HTR-8/SVneo (cell line): Measurements from ENCODE around the gene CCDC158.
"Not testable (repeated sequence)": the region's sequence is repeated elsewhere in the genome, so short reads cannot be mapped to it uniquely, and the experiment has no call there.

Experiments used
- DNase-seq: peaks from one replicate; pipeline ENCODE4 v3.0.0; 2011; ENCODE audit warnings: low spot score, mixed read lengths; ENCODE audit not compliant: insufficient read length
- FAIRE-seq: peaks from 2 replicates; lab custom pipeline; 2011; peaks lifted over from hg19 to GRCh38; lab: Jason Lieb, UNC

Gene CCDC158

GRCh38 chr4:76420762-76421581 is at the start of gene CCDC158:
Gene CCDC158, minus strand, starts transcription at chr4:76421141. Its CDS starts 17,934 bp downstream, at chr4:76403207.
- no peak for FAIRE-seq
- no peak for DNase-seq

DNA sequence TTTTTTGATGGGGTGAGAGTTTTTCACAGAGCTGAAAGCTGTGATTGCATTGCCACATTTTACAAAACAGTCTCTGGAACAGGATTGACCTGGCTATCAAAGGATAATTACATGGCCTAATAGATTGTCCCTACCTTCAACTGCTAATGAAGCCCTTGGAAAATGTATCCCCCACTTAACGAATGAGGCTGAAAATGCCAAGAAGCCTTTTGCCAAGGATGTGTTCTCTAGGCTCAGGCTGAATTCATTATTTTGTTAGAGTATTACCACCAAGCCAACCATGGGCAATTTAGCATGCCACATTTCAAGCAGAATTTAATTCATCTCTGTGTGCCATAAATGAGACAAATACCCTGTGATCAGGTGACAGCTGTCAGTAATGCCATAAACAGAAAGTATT is 49.6 kb upstream of the CCDC158 start:
- FAIRE-seq (no peak), DNase-seq (no peak)

- DNase-seq (no peak), FAIRE-seq (no peak)
These were observed 49.1 kb upstream of the CCDC158 start for GRCh38 chr4:76470064-76470463.

DNA sequence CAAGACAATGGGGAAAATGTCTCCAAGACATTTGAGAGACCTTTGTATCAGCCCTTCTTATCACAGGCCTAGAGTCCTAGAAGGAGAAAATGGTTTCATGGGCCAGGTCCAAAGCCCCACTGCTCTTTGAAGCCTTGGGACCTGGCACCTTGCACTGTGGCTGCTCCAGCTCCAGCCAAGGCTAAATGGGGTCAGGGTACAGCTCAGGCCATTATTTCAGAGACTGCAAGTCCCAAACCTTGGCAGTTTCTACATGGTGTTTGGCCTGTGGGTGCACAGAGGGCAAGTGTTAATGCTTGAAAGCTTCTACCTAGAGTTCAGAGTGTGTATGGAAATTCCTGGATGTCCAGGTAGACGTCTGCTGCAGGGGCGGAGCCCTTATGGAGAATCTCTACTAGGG is 42.6 kb upstream of the CCDC158 start:
- DNase-seq: no peak
- FAIRE-seq: no peak

DNA sequence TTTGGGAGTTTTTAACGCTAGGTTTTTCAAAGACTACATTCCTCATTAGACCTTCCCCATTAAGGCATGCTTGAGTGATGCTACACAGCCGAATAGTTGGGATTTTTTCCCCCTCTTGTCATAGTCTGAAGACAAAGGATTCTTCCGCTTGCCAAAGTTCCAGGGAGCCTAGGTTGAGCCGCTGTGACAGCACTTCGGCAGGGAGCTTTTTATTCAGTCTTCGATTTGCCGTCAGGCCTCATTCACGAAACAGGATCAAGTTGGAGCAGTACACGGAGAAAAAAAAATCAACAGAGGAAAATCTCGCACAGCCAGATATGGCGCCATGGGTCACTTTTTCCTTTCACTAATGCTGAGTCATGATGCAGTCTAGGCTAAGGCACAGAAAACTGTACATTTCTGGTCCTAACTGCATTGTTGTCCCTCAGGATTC is 38.4 kb upstream of the CCDC158 start:
- DNase-seq (peak; percentile 13), FAIRE-seq (no peak)

- DNase-seq (no peak), FAIRE-seq (no peak)
These were observed 37.9 kb upstream of the CCDC158 start for GRCh38 chr4:76458825-76459224.

DNA sequence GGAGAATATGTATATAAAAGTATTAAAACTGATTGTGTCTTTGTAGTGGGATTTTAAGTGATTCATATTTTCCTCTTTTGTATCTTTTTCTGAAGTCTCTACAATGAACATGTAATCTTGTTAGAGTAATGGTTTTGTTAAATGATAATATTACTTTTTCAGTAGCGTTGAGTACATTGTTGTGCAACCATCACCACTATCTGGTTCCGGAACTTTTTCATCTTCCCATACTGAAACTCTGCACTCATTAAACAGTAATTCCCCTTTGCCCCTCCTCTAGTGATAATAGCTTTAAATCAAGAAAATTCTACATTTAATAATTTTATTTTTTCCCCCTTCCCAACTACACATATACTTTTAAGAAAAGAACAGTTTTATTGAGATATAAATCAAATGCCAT is 37.4 kb upstream of the CCDC158 start:
- DNase-seq (no peak), FAIRE-seq (no peak)

DNA sequence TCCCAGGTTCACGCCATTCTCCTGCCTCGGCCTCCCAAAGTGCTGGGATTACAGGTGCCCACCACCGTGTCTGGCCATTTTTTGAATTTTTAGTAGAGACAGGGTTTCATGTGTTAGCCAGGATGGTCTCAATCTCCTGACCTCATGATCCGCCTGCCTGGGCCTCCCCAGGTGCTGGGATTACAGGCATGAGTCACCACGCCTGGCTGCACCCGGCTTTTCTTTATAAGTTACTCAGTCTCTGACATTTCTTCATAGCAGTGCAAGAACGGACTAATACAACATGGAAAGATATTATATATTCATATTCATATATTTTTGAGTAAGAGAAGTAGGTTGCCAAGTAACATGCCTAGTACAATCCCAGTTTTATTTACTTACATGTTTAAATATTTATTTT is 36.9 kb upstream of the CCDC158 start:
- DNase-seq (no peak), FAIRE-seq (no peak)

- not testable (repeated sequence) for FAIRE-seq, DNase-seq
These were observed 33.1 kb upstream of the CCDC158 start for GRCh38 chr4:76454073-76454472.

DNA sequence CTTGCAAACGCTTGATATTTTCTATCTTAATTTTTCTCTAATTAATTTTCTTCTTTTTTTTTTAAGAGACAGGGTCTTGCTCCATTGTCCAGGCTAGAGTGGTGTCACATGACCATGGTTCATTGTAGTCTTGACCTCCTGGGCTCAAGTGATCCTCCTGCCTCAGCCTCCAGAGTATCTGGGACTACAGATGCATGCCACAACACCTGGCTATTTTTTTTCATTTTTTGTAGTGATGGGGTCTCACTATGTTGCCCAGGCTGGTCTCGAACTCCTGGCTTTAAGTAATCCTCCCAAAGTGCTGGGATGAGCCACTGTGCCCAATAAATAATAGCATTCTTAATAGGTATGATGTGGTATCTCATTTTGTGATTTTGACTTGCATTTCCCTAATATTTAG is 32.3 kb upstream of the CCDC158 start:
- no peak for FAIRE-seq
- DNase-seq: no peak

DNA sequence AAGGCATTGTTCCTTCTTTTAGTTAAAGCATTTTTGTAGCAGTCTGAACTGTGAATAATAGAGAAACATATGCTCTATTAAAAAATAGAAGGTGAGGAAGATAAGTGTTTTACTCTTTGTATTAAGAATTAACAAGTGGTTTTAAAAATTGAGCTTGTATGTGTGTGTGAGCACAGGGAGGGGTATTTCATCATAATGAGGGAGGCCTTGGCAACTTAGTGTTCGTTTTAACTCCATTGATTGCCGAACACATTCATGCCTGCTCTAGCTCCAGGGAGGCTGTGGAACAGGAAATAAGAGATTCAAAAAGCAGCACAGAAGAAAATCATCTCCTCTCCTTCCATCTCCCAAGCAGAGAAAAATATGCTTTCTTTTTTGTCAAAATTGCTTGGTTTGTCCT is 28.9 kb upstream of the CCDC158 start:
- DNase-seq (no peak), FAIRE-seq (no peak)

- no peak for FAIRE-seq
- no peak for DNase-seq
These were observed 28.4 kb upstream of the CCDC158 start for GRCh38 chr4:76449362-76449767.

DNA sequence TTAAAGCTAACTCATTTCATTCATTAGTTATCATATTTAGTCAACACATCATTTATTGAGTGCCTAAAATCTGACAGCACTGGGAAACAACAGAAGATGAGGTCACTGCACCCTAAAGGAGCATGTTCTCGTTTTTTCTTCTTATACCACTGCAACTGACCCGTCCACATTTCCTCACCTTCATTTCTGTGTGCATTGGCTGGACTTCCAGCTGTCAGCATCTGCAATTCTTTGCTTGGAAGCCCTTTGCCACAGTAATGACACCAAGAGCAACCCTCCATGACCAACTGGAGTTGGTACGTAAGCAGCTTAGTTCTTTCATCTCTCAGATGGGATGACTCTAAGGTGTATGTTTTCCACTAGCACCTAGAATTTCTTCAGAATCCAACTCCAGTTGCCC is 27.3 kb upstream of the CCDC158 start:
- no peak for FAIRE-seq
- no peak for DNase-seq

GRCh38 chr4:76447393-76447851 is 26.5 kb upstream of the CCDC158 start:
- FAIRE-seq (no peak), DNase-seq (no peak)

- DNase-seq (no peak), FAIRE-seq (no peak)
These were observed 25.0 kb upstream of the CCDC158 start for GRCh38 chr4:76445911-76446310.

DNA sequence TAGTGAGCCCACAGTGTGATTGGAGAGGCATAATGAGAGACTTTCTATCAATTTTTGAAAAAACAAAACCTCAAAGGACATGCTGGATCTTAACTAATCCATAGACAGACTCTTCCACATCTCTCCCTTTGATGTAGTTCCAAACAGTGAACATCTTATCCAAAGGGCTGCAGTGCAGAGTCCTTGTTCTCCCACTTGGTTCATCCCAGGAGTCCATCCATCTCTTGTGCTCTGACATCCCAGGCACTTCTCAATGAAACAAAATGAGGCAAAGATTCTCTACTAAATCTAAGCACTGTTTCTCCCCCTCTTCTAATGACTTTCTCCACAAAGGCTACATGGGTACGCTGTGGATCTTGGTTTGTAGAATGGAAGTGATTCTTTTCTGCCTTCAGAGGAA is 22.4 kb upstream of the CCDC158 start:
- FAIRE-seq (no peak), DNase-seq (no peak)

DNA sequence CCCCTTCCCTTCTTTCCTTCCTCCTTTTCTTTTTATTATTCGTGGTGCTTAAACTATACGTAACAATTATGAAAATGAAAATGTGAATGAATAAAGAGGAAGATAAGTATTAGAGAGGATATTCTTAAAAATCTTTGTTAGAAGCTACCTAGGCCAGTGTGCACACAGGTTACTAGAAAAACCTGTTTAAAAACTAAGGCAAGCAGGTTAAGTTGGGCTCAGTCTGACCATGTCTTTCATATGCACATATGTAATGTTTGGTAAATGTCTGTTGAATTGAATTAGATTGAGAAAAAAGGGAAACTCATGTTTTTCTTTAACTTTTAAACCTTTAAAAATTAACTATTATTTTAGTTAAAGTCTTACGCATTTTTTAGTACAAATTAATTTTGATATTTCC is 21.9 kb upstream of the CCDC158 start:
- no peak for FAIRE-seq
- DNase-seq: no peak

DNA sequence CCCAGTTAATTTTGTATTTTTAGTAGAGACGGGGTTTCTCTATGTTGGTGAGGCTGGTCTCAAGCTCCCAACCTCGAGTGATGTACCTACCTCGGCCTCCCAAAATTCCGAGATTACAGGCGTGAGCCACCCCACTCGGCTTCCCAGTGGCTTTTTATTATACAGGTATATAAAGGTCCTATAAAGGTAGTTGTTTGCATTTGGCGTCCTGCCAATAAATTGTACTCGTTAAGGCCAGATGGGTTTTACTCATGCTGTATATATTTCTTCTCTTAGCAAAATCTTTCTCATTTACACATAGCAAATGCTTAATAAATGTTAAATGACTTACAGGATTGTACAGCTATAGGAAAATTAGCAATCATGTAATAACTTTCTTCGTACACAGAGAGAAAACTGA is 20.9 kb upstream of the CCDC158 start:
- DNase-seq: no peak
- FAIRE-seq: no peak

GRCh38 chr4:76439491-76439890 is 18.6 kb upstream of the CCDC158 start:
- DNase-seq (no peak), FAIRE-seq (no peak)

- FAIRE-seq (no peak), DNase-seq (no peak)
These were observed 14.8 kb upstream of the CCDC158 start for GRCh38 chr4:76435528-76436319.

- DNase-seq (no peak), FAIRE-seq (no peak)
These were observed 14.1 kb upstream of the CCDC158 start, which contains the start of gene SHROOM3 for GRCh38 chr4:76434901-76435527. Gene SHROOM3, plus strand, starts transcription at chr4:76435229. Its CDS starts 824 bp downstream, at chr4:76436053.
